ENCODE measurements around the gene TLCD5.
A peak's percentile ranks its signal among the peaks of the same experiment; 100 is the strongest.

TLCD5 gene

DNA sequence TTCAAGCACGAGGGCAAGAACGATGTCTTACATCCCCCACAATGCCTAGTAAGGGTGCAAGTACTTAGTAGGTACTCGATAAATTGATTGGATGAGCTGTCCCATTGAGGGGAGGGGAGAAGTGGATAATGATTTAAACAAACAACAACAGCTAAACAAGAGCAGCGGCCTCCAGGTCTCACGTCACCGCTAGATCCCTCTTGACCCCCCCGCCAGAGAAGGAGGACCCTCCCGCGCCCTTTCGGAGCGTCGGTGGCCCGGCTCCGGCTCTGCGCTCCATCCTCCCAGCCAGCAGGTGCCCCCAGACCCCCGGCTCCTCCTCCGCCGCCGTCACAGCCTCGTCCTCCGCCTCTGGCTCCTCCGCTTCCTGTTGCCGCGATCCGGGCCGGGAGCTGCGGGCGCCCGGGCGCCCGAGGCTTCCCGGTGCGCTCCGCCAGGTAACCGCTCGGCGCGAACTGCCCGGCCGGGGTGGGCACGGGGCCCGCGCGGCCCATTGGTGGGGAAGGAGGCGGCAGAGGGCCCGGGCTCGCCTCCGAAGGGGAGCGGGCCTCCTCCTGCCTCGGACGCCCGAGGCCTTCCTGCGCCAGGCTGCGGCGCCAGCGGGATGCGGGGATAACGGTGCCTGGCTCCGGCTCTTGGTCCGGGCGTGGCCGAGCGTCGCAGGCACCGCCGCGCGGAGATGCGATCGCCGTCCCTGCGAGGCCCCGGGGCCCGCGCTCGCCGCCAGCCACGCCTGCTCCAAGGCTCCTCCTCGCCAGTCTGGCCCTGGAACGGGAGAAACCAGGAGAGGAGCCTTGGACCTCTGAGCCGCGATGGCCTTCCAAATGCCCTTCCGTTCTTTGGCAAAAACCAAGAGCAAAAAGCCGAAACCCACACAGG lies at the start of gene TLCD5:
TLCD5 (plus strand) TSS at position 368 of the 879 bp plus-strand sequence. CDS start 2,143 bp downstream, outside the sequence.
- DNase-seq: peak; percentile 51

DNA sequence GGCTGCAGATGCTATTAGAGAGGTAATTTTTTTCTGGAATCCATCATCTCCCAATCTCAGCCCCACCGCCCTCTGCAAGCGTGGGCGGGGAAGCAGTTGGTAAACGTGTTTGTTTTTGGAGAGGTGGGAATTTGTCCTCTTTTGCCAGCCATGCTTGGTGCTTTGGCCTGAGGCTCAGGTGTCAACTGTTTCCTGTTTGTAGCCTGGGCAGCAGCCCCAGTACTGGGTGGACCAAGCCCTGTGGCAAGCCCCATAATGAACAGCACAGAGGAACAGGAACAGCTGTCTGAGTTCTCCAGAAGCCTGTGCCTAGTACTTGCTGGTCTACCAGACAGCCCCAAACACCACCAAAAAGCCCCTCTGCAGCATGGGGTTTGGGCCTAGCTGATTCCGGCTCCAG lies 45.6 kb upstream of the TLCD5 start:
- DNase-seq: no peak

DNA sequence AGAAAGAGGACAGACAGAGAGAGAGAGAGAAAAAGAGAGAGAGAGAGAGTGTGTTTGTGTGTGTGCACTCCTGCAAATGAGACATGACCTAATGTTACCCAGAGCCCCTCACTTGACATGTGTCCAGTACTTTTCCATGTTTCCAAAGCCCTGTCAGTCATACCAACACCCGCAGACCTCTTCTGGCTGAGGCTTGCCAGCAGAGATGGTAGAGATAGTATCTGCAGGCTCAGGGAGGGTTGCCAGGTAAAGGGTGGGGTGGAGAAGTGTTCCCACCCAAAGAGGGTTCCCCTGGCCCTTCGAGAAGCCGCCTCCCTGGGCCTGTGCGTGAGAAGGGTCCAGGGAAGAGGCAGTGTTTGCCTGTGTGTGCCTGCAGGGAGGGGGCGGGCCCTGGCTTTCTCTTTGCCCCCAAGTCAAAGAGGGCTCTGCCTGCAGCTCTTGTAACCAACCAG lies 44.5 kb upstream of the TLCD5 start:
- no peak for DNase-seq

DNA sequence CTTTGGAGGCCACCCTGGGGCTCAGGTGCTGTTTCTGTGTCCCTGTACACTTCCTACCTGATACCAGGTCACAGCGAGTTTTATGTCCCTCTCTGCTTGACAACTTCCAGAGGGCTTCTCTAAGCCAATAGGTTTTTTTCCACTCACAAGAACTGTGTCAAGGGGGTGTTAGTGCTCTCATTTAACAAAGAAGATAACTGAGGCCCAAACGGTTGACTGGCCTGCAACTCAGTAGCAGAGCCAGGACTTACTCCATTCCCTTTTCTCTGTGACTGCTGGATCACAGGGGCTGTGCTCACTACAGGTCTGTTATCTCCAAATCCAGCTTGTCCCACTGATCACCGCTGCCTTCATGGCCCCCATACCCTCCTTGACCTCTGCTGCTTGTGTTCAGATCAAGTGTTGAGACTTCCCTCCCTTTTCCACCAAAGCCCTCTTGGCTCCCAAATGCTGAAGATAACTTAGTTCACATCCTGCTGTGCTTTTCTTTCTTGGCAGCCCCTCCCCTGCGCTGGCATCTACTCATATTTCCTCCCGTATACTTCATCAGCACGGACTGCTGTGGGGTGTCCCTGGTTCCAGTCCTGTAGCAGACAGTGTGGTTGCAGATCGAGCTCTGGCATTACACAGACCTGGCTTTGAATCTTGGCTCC lies 43.8 kb upstream of the TLCD5 start:
- DNase-seq: no peak

DNA sequence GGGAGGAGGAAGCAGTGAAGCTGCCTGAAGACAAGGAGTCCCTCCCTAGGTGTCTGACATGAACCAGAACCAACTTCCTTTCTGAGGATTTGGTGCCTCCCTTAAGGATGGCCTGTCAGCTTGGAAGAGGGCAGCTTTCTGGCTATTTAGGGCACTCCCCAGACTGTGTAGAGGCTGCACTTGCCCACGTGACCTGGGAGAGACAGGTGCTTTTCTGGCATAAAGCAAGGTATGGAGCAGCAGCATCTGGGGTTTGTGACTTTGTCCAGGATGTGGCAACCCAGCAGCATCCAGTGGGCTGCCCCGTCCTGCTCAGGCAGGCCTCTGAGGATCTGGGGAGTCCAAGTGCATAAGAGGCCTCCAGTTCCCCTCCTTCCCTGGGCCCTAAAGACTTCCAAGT lies 42.0 kb upstream of the TLCD5 start:
- no peak for DNase-seq

DNA sequence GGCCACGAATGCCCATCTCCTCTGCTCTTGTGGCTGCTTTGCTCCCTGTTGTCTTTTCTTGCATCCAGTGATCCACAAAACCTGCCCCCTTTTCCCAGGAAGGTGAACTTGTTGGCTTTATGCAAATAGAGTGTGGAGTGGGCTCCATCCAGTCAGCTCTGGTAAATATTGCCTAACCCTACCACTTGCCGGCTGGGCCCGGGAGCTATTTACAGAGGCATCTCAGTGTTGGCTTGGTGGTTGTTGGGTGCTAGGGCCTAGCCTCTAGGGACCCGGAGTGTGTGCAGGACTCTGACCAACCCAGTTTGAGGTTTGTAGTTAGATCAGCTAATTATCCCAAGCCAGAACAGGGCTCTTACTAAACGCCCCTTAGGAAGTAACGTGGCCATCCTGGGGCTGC lies 40.8 kb upstream of the TLCD5 start:
- DNase-seq: no peak

DNA sequence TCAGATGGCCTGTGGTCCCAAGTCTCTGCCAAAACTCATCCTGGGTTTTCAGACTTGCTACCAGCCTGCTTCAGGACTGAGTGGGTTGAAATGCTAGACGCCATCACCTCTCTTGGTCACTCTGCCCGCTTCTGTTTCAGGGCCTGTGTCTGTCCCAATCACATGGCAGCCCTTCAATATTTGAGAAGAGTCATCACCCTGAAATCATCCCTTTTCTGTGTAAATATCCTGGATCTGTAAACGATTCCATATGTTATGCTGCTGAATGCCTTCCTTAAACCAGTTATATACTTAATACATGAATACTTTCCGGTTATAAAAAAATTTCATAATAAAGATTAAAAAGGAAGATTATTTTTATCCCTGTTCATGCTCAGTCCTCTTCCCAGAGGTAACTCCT lies 39.8 kb upstream of the TLCD5 start:
- no peak for DNase-seq

DNA sequence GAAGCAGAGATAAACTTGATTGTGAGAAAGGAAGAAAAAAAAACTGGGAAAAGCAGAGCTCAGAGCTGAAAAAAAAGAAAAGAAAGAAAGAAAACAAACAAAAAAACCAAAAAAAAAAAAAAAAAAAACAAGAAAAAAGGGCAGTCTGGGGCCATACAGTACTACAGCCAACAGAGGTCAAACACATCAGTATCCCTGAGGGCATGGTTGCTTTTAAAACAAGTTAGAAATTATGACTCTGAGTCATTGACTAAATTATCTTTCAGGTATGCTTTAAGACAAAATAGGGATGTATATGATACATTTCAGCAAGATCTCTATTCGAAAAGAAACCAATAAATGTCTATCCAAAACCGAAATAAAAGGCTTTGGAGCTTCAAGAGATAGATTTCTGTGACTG lies 37.1 kb upstream of the TLCD5 start:
- no peak for DNase-seq

DNA sequence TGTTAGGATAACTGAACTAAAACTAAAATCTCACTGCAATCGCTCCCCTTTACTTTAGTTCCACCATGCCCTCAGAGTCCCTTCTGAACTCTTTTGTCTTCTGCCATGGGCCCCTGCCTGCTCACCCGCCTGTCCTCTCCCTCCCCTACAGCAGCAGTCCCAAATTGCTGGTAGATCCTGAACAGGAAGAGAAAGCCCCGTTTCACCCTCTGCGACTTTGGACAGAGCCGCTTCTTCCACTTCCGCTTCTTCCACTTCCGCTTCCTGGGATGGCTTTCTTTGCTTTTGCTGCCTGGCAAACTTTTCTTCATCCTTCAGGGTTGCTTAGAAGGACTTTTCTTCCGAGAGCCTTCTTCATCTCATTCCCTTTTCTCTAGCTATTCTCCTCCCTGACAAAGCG lies 35.7 kb upstream of the TLCD5 start:
- DNase-seq: no peak

DNA sequence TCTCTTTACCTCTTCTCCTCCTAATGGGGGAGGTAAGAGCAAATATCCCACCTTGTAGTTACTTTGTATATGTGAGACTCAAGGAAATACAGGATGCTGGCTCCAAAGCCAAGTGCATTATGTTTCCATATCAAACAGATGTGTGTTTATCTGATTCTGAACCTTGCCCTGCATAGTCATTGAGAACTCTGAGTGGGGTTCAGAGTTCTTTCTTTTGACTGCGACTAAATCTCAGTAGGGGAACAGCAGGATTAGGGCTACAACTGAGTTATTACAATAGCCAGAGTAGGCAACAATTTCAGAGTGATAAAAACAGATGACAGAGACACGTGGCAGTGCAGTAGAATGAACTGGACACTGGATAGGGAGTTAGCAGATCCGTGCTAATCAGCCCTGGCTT lies 34.1 kb upstream of the TLCD5 start:
- no peak for DNase-seq

DNA sequence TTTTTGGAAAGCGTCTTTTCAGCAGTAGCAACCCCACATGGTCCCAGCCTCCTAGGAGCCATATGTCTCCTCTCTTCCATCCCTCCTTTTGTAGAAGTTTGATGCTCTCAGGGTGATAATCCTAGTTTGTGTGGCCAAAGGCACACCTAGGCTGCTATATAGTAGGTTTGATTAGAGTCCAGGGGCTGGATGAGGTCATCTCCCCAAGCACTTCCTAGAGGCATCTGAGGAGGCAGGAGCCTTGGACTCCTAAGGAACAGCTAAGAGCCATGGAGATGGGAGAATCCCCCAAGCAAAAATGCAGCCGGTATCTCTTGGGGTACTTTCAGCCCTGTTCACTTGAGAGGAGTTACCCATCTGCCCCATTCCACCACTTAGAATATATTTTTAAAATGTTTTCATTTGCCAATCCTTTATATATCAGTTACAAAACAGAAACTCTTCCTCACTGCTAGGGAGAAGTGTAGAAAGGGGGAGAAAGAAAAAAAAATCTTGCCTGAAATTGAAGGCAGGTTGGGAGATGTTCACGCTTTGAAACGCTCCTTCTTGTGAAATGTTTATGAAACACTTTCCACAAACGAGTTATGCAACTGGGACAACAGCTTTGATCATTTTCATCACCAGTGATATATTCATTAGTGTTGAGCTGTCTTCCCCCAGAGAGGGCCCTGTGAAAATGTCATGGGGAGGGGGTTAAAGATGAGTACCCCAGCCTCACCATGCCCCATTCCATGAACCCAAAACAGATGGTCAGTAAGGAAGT lies 31.9 kb upstream of the TLCD5 start:
- DNase-seq: no peak

DNA sequence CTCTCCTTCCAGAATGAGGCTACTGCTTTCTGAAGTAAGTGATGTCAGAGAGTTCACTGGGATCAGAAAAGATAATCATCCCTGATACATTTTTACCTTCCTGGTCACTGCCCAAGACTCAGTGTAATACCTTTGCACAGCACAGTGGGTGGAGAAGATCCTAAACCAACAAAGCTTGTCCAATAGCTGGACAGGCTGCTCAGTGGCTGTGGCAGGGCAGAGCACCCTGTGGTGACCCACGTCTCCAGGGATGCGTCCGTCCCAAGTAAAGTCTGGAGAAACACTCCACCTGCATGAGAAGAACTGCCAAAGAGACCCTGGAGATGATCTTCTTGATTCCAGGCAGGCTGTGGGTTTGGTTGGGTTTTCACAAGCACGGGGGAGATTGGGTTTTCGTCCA lies 31.0 kb upstream of the TLCD5 start:
- DNase-seq: no peak

DNA sequence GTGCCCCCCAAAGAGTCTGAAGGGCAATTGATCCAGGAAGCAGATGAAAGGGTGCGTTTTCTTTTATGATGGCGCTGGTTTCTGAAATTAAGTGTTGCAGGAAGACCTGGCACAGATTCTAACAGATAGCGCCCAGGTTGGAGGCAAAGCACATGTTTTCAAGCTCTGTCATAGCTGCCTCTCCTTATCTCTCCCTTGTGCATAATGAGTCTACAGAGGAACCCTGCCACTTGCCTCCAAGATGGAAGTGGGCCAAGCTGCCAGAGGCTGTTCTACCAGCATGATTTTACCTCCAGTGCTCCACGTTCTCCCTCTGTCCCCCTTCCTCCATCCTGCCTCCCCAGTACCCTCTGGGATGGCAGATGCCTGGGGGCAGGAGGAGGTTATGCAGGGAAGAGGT lies 30.0 kb upstream of the TLCD5 start:
- DNase-seq: no peak

DNA sequence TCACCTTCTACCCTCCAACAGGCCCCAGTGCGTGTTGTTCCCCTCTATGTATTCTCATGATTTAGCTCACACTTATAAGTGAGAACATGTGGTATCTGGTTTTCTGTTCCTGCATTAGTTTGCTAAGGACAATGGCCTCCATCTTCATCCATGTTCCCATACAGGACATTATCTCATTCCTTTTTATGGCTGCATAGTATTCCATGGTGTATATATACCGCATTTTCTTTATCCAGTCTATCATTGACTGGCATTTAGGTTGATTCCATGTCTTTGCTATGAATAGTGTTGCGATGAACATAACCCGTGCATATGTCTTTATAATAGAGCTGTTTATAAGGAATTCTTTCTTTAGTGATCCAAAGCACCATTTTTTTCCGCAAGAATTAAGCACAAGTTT lies 28.5 kb upstream of the TLCD5 start:
- no peak for DNase-seq

DNA sequence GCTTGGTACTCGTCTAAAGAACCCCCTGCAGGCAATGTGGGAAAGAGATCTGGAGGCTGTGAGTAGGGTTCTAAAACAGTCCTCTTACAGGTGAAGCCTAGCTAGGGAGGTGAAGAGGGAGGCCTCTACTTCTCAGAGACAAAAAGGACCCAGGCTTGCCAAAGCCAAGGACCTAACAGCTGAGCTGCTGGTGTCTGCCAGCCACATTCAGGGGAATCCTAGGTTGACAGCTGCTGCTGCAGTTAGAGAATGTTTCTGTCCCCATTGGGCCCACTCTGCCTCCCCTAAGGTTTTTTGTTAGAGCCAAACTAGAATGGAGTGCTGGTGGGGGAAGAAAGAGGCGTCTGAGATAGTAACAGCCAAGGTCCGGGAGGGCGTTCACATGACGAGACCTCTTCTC lies 26.6 kb upstream of the TLCD5 start:
- DNase-seq: no peak

DNA sequence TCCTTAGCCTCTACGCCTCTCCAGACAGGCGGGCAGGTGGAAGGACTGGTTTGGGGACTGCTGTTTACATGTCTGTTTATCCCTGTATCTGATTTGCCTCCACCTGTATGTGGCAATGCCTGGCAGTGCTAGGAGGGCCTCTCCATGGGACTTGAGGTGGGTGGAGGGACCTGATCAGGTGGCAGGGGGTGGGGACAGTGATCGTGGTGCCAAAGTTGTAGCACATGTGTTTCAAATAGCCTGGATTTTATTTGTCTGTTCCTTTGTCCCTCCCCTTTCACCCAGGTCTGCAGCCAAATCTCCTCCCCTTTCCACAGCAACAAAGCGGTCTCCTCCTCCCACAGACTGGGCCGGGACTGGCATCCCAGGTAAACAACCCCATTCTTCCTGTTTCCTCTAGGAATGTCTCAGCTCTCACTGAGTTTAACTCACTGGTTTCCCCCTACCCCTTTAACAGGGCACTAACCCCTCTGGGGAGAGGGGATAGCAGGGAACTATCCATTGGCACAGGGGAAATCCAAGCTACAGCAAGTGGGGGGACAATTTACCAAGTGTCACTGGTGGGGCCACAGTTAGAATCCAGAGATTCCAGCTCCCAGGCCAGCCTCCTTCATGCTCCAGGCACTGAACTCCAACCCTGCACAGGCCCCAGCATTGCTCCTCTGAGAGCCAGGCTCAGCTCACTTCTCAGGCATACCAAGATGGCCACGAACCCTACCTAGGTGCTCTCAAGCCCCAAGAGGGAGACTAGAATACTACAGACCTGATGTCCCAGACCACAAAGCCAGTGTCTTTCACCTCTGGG lies 22.9 kb upstream of the TLCD5 start:
- no peak for DNase-seq

DNA sequence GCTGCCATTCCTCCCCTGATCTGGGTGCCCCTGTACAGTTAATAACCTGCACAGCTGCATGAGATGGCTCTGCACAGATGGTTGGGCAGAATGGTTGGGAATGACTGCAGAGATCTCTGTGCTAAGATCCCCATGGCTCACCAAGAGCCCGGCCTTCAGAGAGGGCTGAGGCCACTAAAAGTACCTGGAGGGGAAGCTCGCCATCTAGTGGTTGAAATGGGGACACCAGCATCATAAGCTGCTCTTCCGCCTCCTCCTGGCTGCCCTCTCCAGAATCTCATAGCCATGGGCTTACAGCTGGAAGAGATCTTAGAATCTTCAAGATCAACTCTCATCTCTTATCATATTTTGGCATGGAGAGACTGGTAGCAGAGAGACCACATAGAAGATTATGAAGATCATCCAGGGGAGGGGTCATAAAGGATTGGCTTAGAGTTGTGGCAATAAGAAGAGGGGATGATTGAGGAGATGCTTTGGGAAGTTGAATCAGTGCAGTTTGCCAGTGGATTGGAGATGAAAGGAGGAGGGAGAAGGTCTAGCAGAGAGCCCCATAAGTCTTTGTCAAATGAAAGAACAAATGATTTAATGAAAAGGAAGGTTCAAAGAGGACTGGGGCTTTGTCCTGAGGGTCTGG lies 22.0 kb upstream of the TLCD5 start:
- DNase-seq: peak; percentile 31

DNA sequence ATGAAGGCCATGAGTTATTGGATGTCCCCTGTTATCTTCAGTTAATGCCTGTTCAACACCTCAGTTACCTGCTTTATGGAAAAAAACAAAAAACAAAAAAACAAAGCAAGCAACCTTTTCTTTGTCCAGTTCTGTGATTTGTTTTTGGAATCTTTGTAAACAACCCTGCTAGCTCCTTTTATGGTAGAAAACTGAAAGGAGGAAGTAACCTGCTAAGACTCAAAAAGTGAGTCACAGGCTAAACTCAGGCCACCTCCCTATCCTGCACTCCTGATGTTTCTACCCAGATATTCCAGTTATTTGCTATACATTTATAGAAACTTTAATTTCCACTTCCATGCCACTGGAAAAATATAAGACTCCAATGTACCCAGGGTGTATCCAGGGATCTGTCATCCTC lies 20.6 kb upstream of the TLCD5 start:
- DNase-seq: no peak

DNA sequence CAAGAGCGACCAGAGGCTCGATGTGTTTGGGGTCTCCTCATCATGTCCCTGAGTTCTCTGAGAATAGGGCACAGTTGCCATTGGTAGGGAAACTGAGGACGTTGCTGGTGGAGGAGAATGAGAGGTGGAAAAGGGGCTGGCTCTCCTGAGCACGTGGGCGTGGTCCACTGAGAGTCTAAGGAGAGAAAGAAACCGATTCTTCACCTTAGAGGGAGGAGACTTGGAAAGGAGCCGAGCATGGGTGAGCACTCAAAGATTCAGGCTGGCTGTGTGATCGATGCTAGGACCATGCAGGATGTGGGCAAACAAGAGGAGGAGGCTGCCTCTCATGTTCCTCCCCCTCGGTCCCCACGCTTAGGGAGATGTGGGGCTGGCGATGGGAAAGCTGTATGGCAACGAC lies 19.8 kb upstream of the TLCD5 start:
- no peak for DNase-seq

DNA sequence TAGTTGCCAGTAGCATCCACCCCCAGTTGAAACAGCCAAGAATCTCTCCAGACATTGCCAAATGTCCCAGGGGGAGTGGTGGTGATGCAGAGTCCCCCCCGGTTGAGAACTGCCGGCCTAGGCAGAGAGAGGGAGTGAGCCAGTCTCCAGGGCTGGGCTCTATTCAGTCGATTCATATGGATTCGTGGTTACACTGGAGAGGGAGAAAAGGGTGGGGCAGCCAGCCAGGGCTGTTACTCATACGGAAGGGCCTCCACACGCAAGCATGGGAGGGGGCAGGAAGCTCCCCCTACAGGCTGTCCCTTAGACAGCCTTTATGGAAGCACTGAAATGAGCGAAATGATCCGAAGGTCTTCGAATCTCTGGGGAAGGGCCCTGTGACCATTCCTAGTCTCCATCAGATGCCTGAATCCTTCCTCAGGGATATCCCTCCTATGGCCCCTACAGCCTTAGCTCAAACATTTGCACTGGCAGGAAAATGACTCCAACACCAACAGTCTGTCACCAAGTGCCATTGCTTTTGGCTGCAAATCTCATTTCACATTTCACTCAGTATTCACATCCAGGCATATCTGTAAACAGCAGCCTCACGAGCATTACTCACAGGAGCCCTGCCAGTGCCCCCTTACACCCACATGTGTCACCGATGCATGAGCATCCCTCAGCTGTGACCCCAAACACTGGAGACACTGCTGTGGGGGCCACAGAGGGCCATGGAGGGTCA lies 18.4 kb upstream of the TLCD5 start:
- no peak for DNase-seq

DNA sequence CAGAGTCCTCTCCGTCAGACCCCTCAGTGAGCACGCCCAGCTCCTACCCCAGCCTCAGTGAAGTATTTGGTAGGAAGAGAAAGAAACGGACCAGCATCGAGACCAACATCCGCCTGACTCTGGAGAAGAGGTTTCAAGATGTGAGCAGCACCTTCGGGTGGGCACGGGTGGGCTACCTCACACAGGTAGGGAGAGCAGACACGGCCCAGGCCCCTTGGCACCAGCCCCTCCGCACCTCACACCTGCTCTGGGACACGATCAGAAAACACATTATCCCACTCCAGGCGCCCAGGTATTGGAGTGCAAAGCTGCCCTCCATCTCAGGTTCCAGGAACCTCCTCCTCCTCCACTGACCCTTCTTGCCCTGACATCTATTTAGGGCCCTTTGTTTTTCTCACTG lies 17.6 kb upstream of the TLCD5 start:
- no peak for DNase-seq

DNA sequence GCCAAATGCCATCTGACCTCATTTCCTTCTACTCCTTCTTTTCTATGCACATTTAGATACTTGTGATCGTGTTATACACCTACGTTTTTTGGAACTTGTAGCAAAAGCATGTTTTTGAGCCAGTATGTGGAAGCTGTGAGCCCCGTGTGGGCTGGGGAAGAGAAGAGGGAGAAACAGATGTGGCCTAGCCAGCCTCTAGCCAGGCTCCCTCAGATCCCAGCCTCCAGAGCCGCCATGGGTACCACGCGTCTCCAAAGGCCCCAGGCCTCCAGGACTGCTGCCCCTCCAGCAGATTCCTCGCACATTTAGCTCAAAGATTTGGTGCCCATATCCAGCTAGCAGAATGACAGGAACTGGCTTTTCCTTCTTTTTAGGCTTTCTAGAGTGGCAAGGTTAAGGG lies 17.0 kb upstream of the TLCD5 start:
- no peak for DNase-seq

Measured in SHP77 treated with DMSO at 0.1 percent for 48 hours (cell line).